C1 segment of cervical spinal cord (tissue), 14 donors: ENCODE results near the gene TMEM98.
"Not testable (repeated sequence)": the region's sequence is repeated elsewhere in the genome, so short reads cannot be mapped to it uniquely, and the experiment has no call there.

ENCODE experiments used
- DNase-seq, 14 donors: peaks; one replicate each; lab custom pipeline; 2025; lab: John Stamatoyannopoulos, UW

The TMEM98 gene

GRCh38 chr17:32927724-32928585, at the start of gene TMEM98:
Gene TMEM98 (plus strand): TSS chr17:32928153. CDS start chr17:32931529, 3,376 bp downstream.
- DNase-seq, result peak in 10 of 14 donors; percentile 7 to 75 (median 51)

- DNase-seq, result no peak
Measured at GRCh38 chr17:32878211-32878610, 49.7 kb upstream of the TMEM98 start.

- no peak for DNase-seq
Measured at GRCh38 chr17:32879134-32879533, 48.8 kb upstream of the TMEM98 start.

- DNase-seq, result no peak
Measured at GRCh38 chr17:32880671-32881453, 47.1 kb upstream of the TMEM98 start.

GRCh38 chr17:32882029-32882428, 45.9 kb upstream of the TMEM98 start:
- DNase-seq, result no peak

GRCh38 chr17:32882734-32883133, 45.2 kb upstream of the TMEM98 start:
- DNase-seq, result no peak

- DNase-seq, result not testable (repeated sequence)
Measured at GRCh38 chr17:32886951-32887350, 41.0 kb upstream of the TMEM98 start.

- DNase-seq, result not testable (repeated sequence)
Measured at GRCh38 chr17:32887410-32887809, 40.5 kb upstream of the TMEM98 start.

- DNase-seq, result no peak
Measured at GRCh38 chr17:32894245-32894644, 33.7 kb upstream of the TMEM98 start.

GRCh38 chr17:32896647-32897258, 31.2 kb upstream of the TMEM98 start:
- DNase-seq, result no peak

- DNase-seq, result no peak
Measured at GRCh38 chr17:32899236-32900013, 28.5 kb upstream of the TMEM98 start.

GRCh38 chr17:32901743-32902142, 26.2 kb upstream of the TMEM98 start:
- no peak for DNase-seq

GRCh38 chr17:32903774-32904673, 23.9 kb upstream of the TMEM98 start:
- DNase-seq, result no peak

GRCh38 chr17:32904891-32905290, 23.1 kb upstream of the TMEM98 start:
- no peak for DNase-seq

- DNase-seq, result no peak
Measured at GRCh38 chr17:32907583-32907982, 20.4 kb upstream of the TMEM98 start.

- peak in 9 of 14 donors; percentile 10 to 48 (median 25) for DNase-seq
Measured at GRCh38 chr17:32909787-32910369, 18.1 kb upstream of the TMEM98 start.

- DNase-seq, result no peak
Measured at GRCh38 chr17:32910769-32911168, 17.2 kb upstream of the TMEM98 start.

GRCh38 chr17:32912218-32912897, 15.6 kb upstream of the TMEM98 start:
- no peak for DNase-seq

GRCh38 chr17:32913593-32913992, 14.4 kb upstream of the TMEM98 start:
- DNase-seq, result no peak
